AG04449 (cell line): ENCODE results near the gene RPL15.
A peak's percentile ranks its signal among the peaks of the same experiment; 100 is the strongest.

Source experiments
- CTCF ChIA-PET: fragments of 350-600 bp; formaldehyde crosslinking; extraction: SDS; loops from one replicate; lab custom pipeline; 2021; ENCODE audit warnings: antibody characterized with exemption; lab: Yijun Ruan, JAX
- POLR2A ChIA-PET: fragments of 400-600, 350-600 bp; formaldehyde crosslinking; extraction: SDS; loops from one replicate; lab custom pipeline; 2020; ENCODE audit warnings: antibody characterized with exemption, inconsistent platforms; lab: Yijun Ruan, JAX
- DNase-seq: peaks from one replicate; pipeline ENCODE4 v3.0.0-alpha.2; 2010; ENCODE audit warnings: low read depth, low spot score
- H3K4me3 ChIP-seq: 2 replicates; pipeline ENCODE4 v1.5.1; 2011; ENCODE audit warnings: low read depth, mild to moderate bottlenecking, control low read depth, low read length
- CTCF ChIP-seq: IDR thresholded peaks from one replicate; pipeline ENCODE4 v1.5.1; 2011; ENCODE audit warnings: mild to moderate bottlenecking, moderate library complexity, low read length, control low read depth, inconsistent platforms; ENCODE audit not compliant: insufficient read depth; ENCODE audit errors: missing control alignments

Gene RPL15

GRCh38 chr3:23945913-23946687, 29.2 kb downstream of the RPL15 start:
- peak overlapping the region; percentile 90 for H3K4me3 ChIP-seq
- ChIA-PET CTCF (interaction anchor here (0.7 to 1.2 kb wide), 2 partner anchors 10 to 408 kb away, joined by 3 read pairs; no protein-coding TSS in a partner anchor), POLR2A (interaction anchor here (0.6 to 5.3 kb wide), 2 partner anchors 18 to 29 kb away, joined by 3 to 35 read pairs; partner anchors contain the start of genes NKIRAS1 and RPL15)
- no peak for DNase-seq
- no peak for TF ChIP-seq CTCF

- CTCF ChIA-PET = no interaction called here
- DNase-seq = no peak
- TF ChIP-seq CTCF = no peak
- POLR2A ChIA-PET = interaction anchor here (5.3 kb wide), 1 partner anchor 31 kb away, joined by 35 read pairs; the partner anchor contains the start of genes NKIRAS1 and RPL15
- H3K4me3 ChIP-seq = no peak overlapping the region
Observed at GRCh38 chr3:23948761-23949160, 31.8 kb downstream of the RPL15 start.

- DNase-seq = no peak
- no peak overlapping the region for H3K4me3 ChIP-seq
- CTCF ChIA-PET = interaction anchor here (0.7 to 1.0 kb wide), 2 partner anchors 49 to 55 kb away, joined by 3 read pairs; no protein-coding TSS in a partner anchor
- POLR2A ChIA-PET = interaction anchor here (5.3 kb wide), 1 partner anchor 32 kb away, joined by 35 read pairs; the partner anchor contains the start of genes NKIRAS1 and RPL15
- TF ChIP-seq CTCF = no peak
Observed at GRCh38 chr3:23949784-23950183, 32.9 kb downstream of the RPL15 start.

- no peak for DNase-seq
- no peak overlapping the region for H3K4me3 ChIP-seq
- TF ChIP-seq CTCF = no peak
- ChIA-PET POLR2A (interaction anchor here (5.3 kb wide), 1 partner anchor 33 kb away, joined by 35 read pairs; the partner anchor contains the start of genes NKIRAS1 and RPL15), CTCF (interaction anchor here (1.0 kb wide), 1 partner anchor 49 kb away, joined by 3 read pairs; no protein-coding TSS in a partner anchor)
Observed at GRCh38 chr3:23950293-23950692, 33.4 kb downstream of the RPL15 start.

- no peak for DNase-seq
- H3K4me3 ChIP-seq = no peak overlapping the region
- TF ChIP-seq CTCF = no peak
- CTCF ChIA-PET = no interaction called here
- POLR2A ChIA-PET = no interaction called here
Observed at GRCh38 chr3:23952646-23953045, 35.7 kb downstream of the RPL15 start.

- ChIA-PET POLR2A (no interaction called here), CTCF (interaction anchor here (0.6 kb wide), 1 partner anchor 64 kb away, joined by 3 read pairs; no protein-coding TSS in a partner anchor)
- H3K4me3 ChIP-seq = no peak overlapping the region
- no peak for TF ChIP-seq CTCF
- no peak for DNase-seq
Observed at GRCh38 chr3:23953523-23953922, 36.6 kb downstream of the RPL15 start.
